Loucy (cell line): ENCODE measurements around the gene ST3GAL2.

Experiments used
- CTCF ChIP-seq: fragments of 200-600 bp; sonication (generic); conservative IDR thresholded peaks from 2 replicates; pipeline ENCODE4 v1.5.1; 2014; ENCODE audit warnings: mild to moderate bottlenecking, antibody characterized with exemption, low read length
- EZH2phosphoT487 ChIP-seq: fragments of 200-600 bp; IDR thresholded peaks from 2 replicates; pipeline ENCODE4 v1.6.1; 2018; ENCODE audit warnings: antibody characterized with exemption, mild to moderate bottlenecking, moderate library complexity, borderline replicate concordance

DNA sequence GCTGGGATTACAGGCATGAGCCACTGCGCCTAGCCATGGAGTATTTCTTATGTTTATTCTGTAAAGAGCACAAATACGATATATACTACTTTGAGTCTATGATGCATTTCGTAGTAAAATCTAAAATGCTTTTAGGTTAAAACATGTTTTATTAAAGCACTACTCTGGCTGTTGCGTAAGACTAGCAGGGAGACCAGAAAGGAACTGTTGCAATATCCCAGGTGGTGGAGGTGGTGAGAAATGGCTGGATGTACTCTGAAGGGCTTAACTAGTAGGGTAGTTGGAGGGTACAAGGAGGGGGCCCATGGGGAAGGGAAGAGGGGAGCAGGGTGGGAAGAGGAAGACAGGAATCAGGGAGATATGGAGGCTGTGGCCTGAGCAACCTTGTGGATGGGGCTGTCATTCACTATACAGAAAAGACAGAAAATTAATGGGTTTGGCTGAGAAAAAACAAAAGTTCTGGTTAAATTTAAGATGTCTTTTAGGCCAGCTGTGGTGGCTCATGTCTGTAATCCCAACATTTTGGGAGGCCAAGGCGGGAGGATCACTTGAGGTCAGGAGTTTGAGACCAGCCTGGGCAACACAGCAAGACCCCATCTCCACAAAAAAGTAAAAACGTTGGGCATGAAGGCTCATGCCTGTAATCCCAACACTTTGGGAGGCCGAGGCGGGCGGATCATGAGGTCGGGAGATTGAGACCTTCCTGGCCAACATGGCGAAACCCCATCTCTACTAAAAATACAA, 35.8 kb downstream of the ST3GAL2 start:
- TF ChIP-seq CTCF (no peak), EZH2phosphoT487 (no peak)
